ENCODE results near the gene HCRTR1. TPM values are rescaled to one million over a fixed set of nuclear protein-coding genes. Genes with fewer than 3 reads are reported as not detected.

HCRTR1 gene
- total and polyA plus RNA-seq, 2 of the 8 experiments (the other 6 are each of a cell fraction or from before 2014, with no cell fraction given) = 0.35 to 0.39 TPM

DNA sequence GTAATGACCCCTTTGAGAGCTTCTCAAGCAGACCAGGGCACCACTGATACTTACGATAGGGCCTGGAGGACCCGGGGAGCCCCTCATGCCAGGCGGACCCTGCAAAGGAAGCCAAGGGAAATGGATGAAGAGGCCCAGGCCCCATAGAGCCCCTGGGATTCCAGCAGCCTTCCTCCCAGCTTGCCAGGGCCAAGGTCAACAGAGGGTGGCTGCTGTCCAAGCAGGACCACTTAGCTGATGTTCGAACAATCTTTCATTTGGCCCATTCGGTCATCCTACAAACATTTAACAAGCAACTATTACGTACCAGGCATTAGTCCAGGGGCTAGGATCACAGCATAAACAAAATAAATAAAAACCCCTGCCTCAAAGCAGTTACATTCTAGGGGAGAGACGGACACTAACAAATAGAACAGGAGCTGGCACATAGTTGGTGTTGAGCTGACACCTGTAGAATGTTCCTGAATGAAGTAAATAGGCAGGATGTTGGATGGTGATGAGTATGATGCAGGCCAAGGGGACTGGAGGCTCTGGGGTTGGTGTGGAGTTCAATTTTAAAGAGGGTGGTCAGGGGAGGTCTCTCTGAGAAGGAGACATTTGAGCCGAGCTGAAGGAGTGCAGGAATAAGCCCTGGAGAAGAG lies 54.2 kb downstream of the HCRTR1 start (continued):
- TF ChIP-seq CHD7 (IDR thresholded peaks at IDR 0.05; ENCODE audit: insufficient replicate concordance, low read length) = no peak
- no peak for TF ChIP-seq CTBP2 (IDR thresholded peaks at IDR 0.05; ENCODE audit: borderline replicate concordance, insufficient read depth, insufficient read length, low read length)
- no peak for TF ChIP-seq TEAD4 (IDR thresholded peaks at IDR 0.05; ENCODE audit: low read depth, low read length)
- no peak for TF ChIP-seq RXRA (IDR thresholded peaks at IDR 0.05; ENCODE audit: insufficient read depth, low read depth, low read length)
- no peak for TF ChIP-seq TAF7 (optimal IDR thresholded peaks at IDR 0.05; ENCODE audit: borderline replicate concordance, low read depth, low read length)
- TF ChIP-seq, protein P1, sequence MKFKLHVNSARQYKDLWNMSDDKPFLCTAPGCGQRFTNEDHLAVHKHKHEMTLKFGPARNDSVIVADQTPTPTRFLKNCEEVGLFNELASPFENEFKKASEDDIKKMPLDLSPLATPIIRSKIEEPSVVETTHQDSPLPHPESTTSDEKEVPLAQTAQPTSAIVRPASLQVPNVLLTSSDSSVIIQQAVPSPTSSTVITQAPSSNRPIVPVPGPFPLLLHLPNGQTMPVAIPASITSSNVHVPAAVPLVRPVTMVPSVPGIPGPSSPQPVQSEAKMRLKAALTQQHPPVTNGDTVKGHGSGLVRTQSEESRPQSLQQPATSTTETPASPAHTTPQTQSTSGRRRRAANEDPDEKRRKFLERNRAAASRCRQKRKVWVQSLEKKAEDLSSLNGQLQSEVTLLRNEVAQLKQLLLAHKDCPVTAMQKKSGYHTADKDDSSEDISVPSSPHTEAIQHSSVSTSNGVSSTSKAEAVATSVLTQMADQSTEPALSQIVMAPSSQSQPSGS (IDR thresholded peaks at IDR 0.05; ENCODE audit: low read length) = no peak
